ENCODE data around the gene MEIS2. TPM values are rescaled to one million over a fixed set of nuclear protein-coding genes. Genes with fewer than 3 reads are reported as not detected.

The MEIS2 gene
- total and polyA plus RNA-seq, 2 of the 13 experiments (the other 11 are each of a cell fraction or from before 2014, with no cell fraction given), result 10.7 to 12.4 TPM

- TF ChIP-seq PRDM10 (CRISPR knock-in tag; IDR thresholded peaks at IDR 0.05; ENCODE audit: low read depth), result no peak
- TF ChIP-seq ZNF496 (CRISPR knock-in tag; IDR thresholded peaks at IDR 0.05; ENCODE audit: insufficient replicate concordance), result no peak
Observed at GRCh38 chr15:36886701-36887100, 213.6 kb downstream of the MEIS2 start (continued).

- Histone ChIP-seq H3K9me3 (ENCODE audit: low read length) (no peaks in the 10 kb centered on the region), H3K4me1 (ENCODE audit: insufficient read depth, low read length) (peaks cover 23% of the 10 kb centered on the region), H3K79me2 (ENCODE audit: insufficient read depth, low read length) (no peaks in the 10 kb centered on the region), H2AFZ (ENCODE audit: low read length) (no peak overlapping the region), H3K36me3 (replicated peaks in 1 of 2; ENCODE audit: control insufficient read depth in 1 of 2, insufficient read depth in 2 of 2, low read length in 2 of 2) (no peaks in the 10 kb centered on the region), H3K4me3 (replicated peaks in 1 of 3; ENCODE audit: insufficient read depth in 1 of 3, low read depth in 2 of 3, low read length in 3 of 3) (no peak overlapping the region), H3K9ac (ENCODE audit: insufficient read depth, low read depth, low read length) (no peak overlapping the region), H3K27ac (ENCODE audit: extremely low read length, insufficient read depth, low read length) (no peak overlapping the region), H3K4me2 (ENCODE audit: low read depth, low read length) (no peak overlapping the region), H3K27me3 (ENCODE audit: control insufficient read depth in 1 of 2, insufficient read depth in 2 of 2, low read length in 2 of 2) (peaks cover 2 to 51% of the 10 kb centered on the region in 2 experiments; a peak in 4 of 5 replicates), H4K20me1 (ENCODE audit: insufficient read depth, low read length) (no peaks in the 10 kb centered on the region)
- ChIA-PET POLR2A (no interaction called here), CTCF (ENCODE audit: low intra/inter-chr PET ratio, low total read pairs) (no interaction called here)
- 76% methylated on average over 13 of the region's 13 CpGs for WGBS (ENCODE audit: low lambda C conversion rate)
- BruUV-seq (replicated peaks), result no TSS peak
- FAIRE-seq (no peak), ATAC-seq (no peak), DNase-seq (ENCODE audit: low spot score) (no peak)
- in situ Hi-C loops (cut with HindIII; ENCODE audit: extremely low pct_ligation_motif_present, low pct_unique_long_range_greater_than_20kb) (loop anchor here (25.0 kb wide), 1 partner anchor 1001 kb away; no protein-coding TSS in a partner anchor), intact Hi-C loops (cut with micrococcal nuclease; ENCODE audit: unreplicated experiment) (no loop called here)
- TF ChIP-seq, protein P1, sequence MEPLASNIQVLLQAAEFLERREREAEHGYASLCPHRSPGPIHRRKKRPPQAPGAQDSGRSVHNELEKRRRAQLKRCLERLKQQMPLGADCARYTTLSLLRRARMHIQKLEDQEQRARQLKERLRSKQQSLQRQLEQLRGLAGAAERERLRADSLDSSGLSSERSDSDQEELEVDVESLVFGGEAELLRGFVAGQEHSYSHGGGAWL (CRISPR knock-in tag; IDR thresholded peaks at IDR 0.05), result no peak
- no peak for TF ChIP-seq ATRX (CRISPR knock-in tag; IDR thresholded peaks at IDR 0.05; ENCODE audit: borderline replicate concordance)
- TF ChIP-seq SRSF4 (IDR thresholded peaks at IDR 0.05; ENCODE audit: low read depth, low read length, poor library complexity, severe bottlenecking), result no peak
- TF ChIP-seq ZBTB38 (CRISPR knock-in tag; IDR thresholded peaks at IDR 0.05), result no peak
- TF ChIP-seq, protein P2, sequence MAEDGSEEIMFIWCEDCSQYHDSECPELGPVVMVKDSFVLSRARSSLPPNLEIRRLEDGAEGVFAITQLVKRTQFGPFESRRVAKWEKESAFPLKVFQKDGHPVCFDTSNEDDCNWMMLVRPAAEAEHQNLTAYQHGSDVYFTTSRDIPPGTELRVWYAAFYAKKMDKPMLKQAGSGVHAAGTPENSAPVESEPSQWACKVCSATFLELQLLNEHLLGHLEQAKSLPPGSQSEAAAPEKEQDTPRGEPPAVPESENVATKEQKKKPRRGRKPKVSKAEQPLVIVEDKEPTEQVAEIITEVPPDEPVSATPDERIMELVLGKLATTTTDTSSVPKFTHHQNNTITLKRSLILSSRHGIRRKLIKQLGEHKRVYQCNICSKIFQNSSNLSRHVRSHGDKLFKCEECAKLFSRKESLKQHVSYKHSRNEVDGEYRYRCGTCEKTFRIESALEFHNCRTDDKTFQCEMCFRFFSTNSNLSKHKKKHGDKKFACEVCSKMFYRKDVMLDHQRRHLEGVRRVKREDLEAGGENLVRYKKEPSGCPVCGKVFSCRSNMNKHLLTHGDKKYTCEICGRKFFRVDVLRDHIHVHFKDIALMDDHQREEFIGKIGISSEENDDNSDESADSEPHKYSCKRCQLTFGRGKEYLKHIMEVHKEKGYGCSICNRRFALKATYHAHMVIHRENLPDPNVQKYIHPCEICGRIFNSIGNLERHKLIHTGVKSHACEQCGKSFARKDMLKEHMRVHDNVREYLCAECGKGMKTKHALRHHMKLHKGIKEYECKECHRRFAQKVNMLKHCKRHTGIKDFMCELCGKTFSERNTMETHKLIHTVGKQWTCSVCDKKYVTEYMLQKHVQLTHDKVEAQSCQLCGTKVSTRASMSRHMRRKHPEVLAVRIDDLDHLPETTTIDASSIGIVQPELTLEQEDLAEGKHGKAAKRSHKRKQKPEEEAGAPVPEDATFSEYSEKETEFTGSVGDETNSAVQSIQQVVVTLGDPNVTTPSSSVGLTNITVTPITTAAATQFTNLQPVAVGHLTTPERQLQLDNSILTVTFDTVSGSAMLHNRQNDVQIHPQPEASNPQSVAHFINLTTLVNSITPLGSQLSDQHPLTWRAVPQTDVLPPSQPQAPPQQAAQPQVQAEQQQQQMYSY (CRISPR knock-in tag; IDR thresholded peaks at IDR 0.05), result no peak
- no peak for TF ChIP-seq RAD51 (IDR thresholded peaks at IDR 0.05; ENCODE audit: borderline replicate concordance)
Observed at GRCh38 chr15:36886191-36886590, 214.2 kb downstream of the MEIS2 start.

All from HepG2 (cell line).